Endothelial cell of umbilical vein (primary cell): Measurements from ENCODE around the gene ERGIC1. TPM values are rescaled to one million over a fixed set of nuclear protein-coding genes. Genes with fewer than 3 reads are reported as not detected.

Experiments
- BruUV-seq: library from RNA; stranded (reverse); fragments of 400-500 nt; replicated peaks from 2 replicates; lab custom pipeline; 2021; lab: Mats Ljungman, UMichigan
- CTCF ChIA-PET: fragments of 300-600, 350-600 bp; sonication (Branson Sonifier 250); formaldehyde crosslinking; loops from one replicate; lab custom pipeline; 2021; ENCODE audit warnings: antibody characterized with exemption, inconsistent platforms; lab: Charles Lee
- POLR2A ChIA-PET: fragments of 300-600, 350-600 bp; sonication (Branson Sonifier 250); formaldehyde crosslinking; loops from one replicate; lab custom pipeline; 2021; ENCODE audit warnings: antibody characterized with exemption, inconsistent platforms; lab: Charles Lee
- DNase-seq: peaks from one replicate; pipeline ENCODE4 v3.0.0-alpha.2; 2011; ENCODE audit warnings: low read depth, low spot score
- FAIRE-seq: peaks from 2 replicates; lab custom pipeline; 2011; peaks lifted over from hg19 to GRCh38; lab: Jason Lieb, UNC
- H2AFZ ChIP-seq: 2 replicates; pipeline ENCODE4 v1.6.0; 2012; ENCODE audit warnings: low read depth, low read length, control low read depth, inconsistent platforms
- H3K27ac ChIP-seq: 2 replicates; pipeline ENCODE4 v1.5.1; 2011; ENCODE audit warnings: low read depth, mild to moderate bottlenecking, control low read depth, low read length, moderate library complexity; ENCODE audit not compliant: insufficient read depth
- H3K27me3 ChIP-seq, 2 experiments: 2 replicates each; pipeline versions ENCODE4 v1.6.0 to v1.6.1; 2011; ENCODE audit warnings: low read length in 2 of 2, mixed read lengths in 1 of 2; ENCODE audit not compliant: control insufficient read depth in 2 of 2, insufficient read depth in 2 of 2
- H3K36me3 ChIP-seq, 2 experiments: 2 replicates in 1 of 2; 3 replicates in 1 of 2; pipeline ENCODE4 v1.5.1; 2011; ENCODE audit warnings: low read length in 2 of 2, mild to moderate bottlenecking in 1 of 2, moderate library complexity in 1 of 2; ENCODE audit not compliant: control insufficient read depth in 2 of 2, insufficient read depth in 2 of 2; ENCODE audit errors: extremely low read depth in 1 of 2
- H3K4me1 ChIP-seq: 3 replicates; pipeline ENCODE4 v1.5.1; 2011; ENCODE audit warnings: mild to moderate bottlenecking, low read length; ENCODE audit not compliant: control insufficient read depth, insufficient read depth; ENCODE audit errors: extremely low read depth
- H3K4me2 ChIP-seq: 2 replicates; pipeline ENCODE4 v1.6.1; 2011; ENCODE audit warnings: low read length, control low read depth, mixed read lengths; ENCODE audit not compliant: insufficient read depth
- H3K4me3 ChIP-seq, 3 experiments: fragments of 200-600 bp in 1 of 3; sonication (generic), shearing (Covaris generic) in 1 of 3; replicated peaks in 1 of 3; 2 replicates each; pipeline ENCODE4 v1.5.1; 2011 to 2016; ENCODE audit warnings: control low read depth in 3 of 3, low read length in 3 of 3, mild to moderate bottlenecking in 2 of 3, inconsistent platforms in 1 of 3, low read depth in 1 of 3, moderate library complexity in 1 of 3; ENCODE audit not compliant: insufficient read depth in 1 of 3
- H3K79me2 ChIP-seq: 2 replicates; pipeline ENCODE4 v1.6.0; 2012; ENCODE audit warnings: low read length, inconsistent platforms; ENCODE audit not compliant: control insufficient read depth, insufficient read depth
- H3K9ac ChIP-seq: replicated peaks from 2 replicates; pipeline ENCODE3; 2011; ENCODE audit warnings: low read length, control low read depth; ENCODE audit not compliant: insufficient read depth; ENCODE audit errors: extremely low read depth
- H3K9me1 ChIP-seq: replicated peaks from 3 replicates; pipeline ENCODE4 v1.6.0; 2011; ENCODE audit warnings: mild to moderate bottlenecking, low read length; ENCODE audit not compliant: control insufficient read depth, insufficient read depth; ENCODE audit errors: extremely low read depth
- H3K9me3 ChIP-seq: replicated peaks from 2 replicates; pipeline ENCODE4 v1.5.1; 2012; ENCODE audit warnings: low read length, inconsistent platforms; ENCODE audit not compliant: control insufficient read depth, insufficient read depth
- H4K20me1 ChIP-seq: replicated peaks from 2 replicates; pipeline ENCODE3; 2011; ENCODE audit warnings: mild to moderate bottlenecking, low read length; ENCODE audit not compliant: control insufficient read depth, insufficient read depth; ENCODE audit errors: extremely low read depth
- EZH2 ChIP-seq: IDR thresholded peaks from 2 replicates; pipeline ENCODE4 v1.6.1; 2012; ENCODE audit warnings: borderline replicate concordance, low read depth, mild to moderate bottlenecking, moderate library complexity, low read length, inconsistent platforms; ENCODE audit not compliant: severe bottlenecking
- FOS ChIP-seq: IDR thresholded peaks from 2 replicates; pipeline ENCODE4 v1.6.1; 2011; ENCODE audit warnings: mild to moderate bottlenecking, low read length, moderate library complexity, borderline replicate concordance; ENCODE audit not compliant: insufficient read depth
- GATA2 ChIP-seq: IDR thresholded peaks from 2 replicates; pipeline ENCODE4 v1.7.0; 2011; ENCODE audit warnings: low read depth, mild to moderate bottlenecking, moderate library complexity, mixed read lengths, low read length; ENCODE audit not compliant: insufficient read length, insufficient read depth
- JUN ChIP-seq: IDR thresholded peaks from 2 replicates; pipeline ENCODE4 v1.6.1; 2011; ENCODE audit warnings: borderline replicate concordance, low read depth; ENCODE audit not compliant: insufficient read length, insufficient read depth
- MAX ChIP-seq: IDR thresholded peaks from 2 replicates; pipeline ENCODE4 v1.6.1; 2011; ENCODE audit not compliant: insufficient read depth, insufficient read length
- MYC ChIP-seq: IDR thresholded peaks from one replicate; pipeline ENCODE4 v1.6.1; 2011; ENCODE audit warnings: mild to moderate bottlenecking, low read depth, low read length
- POLR2A ChIP-seq: IDR thresholded peaks from 2 replicates; pipeline ENCODE4 v1.6.1; 2012; ENCODE audit warnings: low read depth, mild to moderate bottlenecking, control low read depth, low read length
- POLR2AphosphoS5 ChIP-seq: IDR thresholded peaks from 2 replicates; pipeline ENCODE4 v1.6.1; 2012; ENCODE audit warnings: low read depth, mild to moderate bottlenecking, control low read depth, low read length, moderate library complexity; ENCODE audit not compliant: insufficient read depth
- dilution Hi-C: fragments of 300-500 bp; cut with MboI; formaldehyde crosslinking; loops from one replicate; pipeline ENCODE4 v1.15.0; 2019; ENCODE audit warnings: low sequenced_read_pairs; ENCODE audit not compliant: extremely low pct_ligation_motif_present
- intact Hi-C: fragments of 100-400 bp; cut with micrococcal nuclease; formaldehyde crosslinking; loops from one replicate; pipeline ENCODE4 v1.10.0; 2022
- polyA plus RNA-seq, 4 experiments: library from polyadenylated mRNA; depleted of rRNA in 3 of 4; stranded (reverse) in 3 of 4; unstranded in 1 of 4; fragments of >200 nt; gene quantifications; 2 replicates each; pipeline versions ENCODE4 v1.2.1 to v1.2.3, GENCODE V29; 2011 to 2012; ENCODE audit warnings: missing spikeins in 1 of 4
- total RNA-seq: library from RNA; stranded (reverse); gene quantifications from 2 replicates; pipeline ENCODE4 v1.2.3, GENCODE V29; 2021

Gene ERGIC1
- total and polyA plus RNA-seq, 2 donors (not counting 3 experiments of a cell fraction or from before 2014, with no cell fraction given), result 105 to 109 TPM

- H3K4me1 ChIP-seq, result peaks cover 31% of the 10 kb centered on the region
- peaks cover 0 to 12% of the 10 kb centered on the region in 2 experiments for H3K36me3 ChIP-seq
- ChIA-PET POLR2A (interaction anchor here (0.7 to 2.9 kb wide), 5 partner anchors 28 to 216 kb away, joined by 3 to 21 read pairs (median 3); partner anchors contain the start of genes DUSP1 and RPL26L1), CTCF (interaction anchor here (0.8 to 13.5 kb wide), 21 partner anchors 10 to 351 kb away, joined by 3 to 413 read pairs (median 13); partner anchors contain the start of gene DUSP1)
- FAIRE-seq, result peak; percentile 99
- no peaks in the 10 kb centered on the region for H3K79me2 ChIP-seq
- H3K9ac ChIP-seq, result peak overlapping the region; percentile 45
- H3K4me2 ChIP-seq, result peak overlapping the region; percentile 61
- dilution Hi-C loops (no loop called here), intact Hi-C loops (loop anchor here (1.0 kb wide), 4 partner anchors 20 to 166 kb away; no protein-coding TSS in a partner anchor)
- no peaks in the 10 kb centered on the region for H3K9me3 ChIP-seq
- H4K20me1 ChIP-seq, result no peaks in the 10 kb centered on the region
- H3K27me3 ChIP-seq, result no peaks in the 10 kb centered on the region
- TF ChIP-seq MYC, result peak; percentile 31
- peak; percentile 97 for TF ChIP-seq GATA2
- TF ChIP-seq POLR2AphosphoS5, result peak; percentile 94
- no peak for TF ChIP-seq EZH2
- peak; percentile 76 for TF ChIP-seq JUN
- no peak for TF ChIP-seq MAX
- TF ChIP-seq FOS, result peak; percentile 100
- TF ChIP-seq POLR2A, result no peak
- no peaks in the 10 kb centered on the region for H3K9me1 ChIP-seq
- DNase-seq, result peak; percentile 81
- no peak overlapping the region for H3K4me3 ChIP-seq
- BruUV-seq, result no TSS peak
- H2AFZ ChIP-seq, result no peak overlapping the region
- H3K27ac ChIP-seq, result peak overlapping the region; percentile 74
These were observed 97.0 kb downstream of the ERGIC1 start for GRCh38 chr5:172931001-172931536.
